Mucosa of stomach (tissue), 1 donor: Measurements from ENCODE around the gene RPUSD4.

Experiments used
- H3K27me3 ChIP-seq: one replicate; pipeline ENCODE4 v1.7.0; 2013; ENCODE audit warnings: mild to moderate bottlenecking, low read length; ENCODE audit not compliant: control insufficient read depth, insufficient read depth
- H3K36me3 ChIP-seq: one replicate; pipeline ENCODE4 v1.7.0; 2013; ENCODE audit warnings: low read length; ENCODE audit not compliant: control insufficient read depth, insufficient read depth
- H3K4me1 ChIP-seq: one replicate; pipeline ENCODE4 v1.7.0; 2013; ENCODE audit warnings: mild to moderate bottlenecking, low read length; ENCODE audit not compliant: control insufficient read depth, insufficient read depth
- H3K4me3 ChIP-seq: one replicate; pipeline ENCODE4 v1.7.0; 2013; ENCODE audit warnings: low read length
- H3K9ac ChIP-seq: one replicate; pipeline ENCODE4 v1.7.0; 2013; ENCODE audit warnings: mild to moderate bottlenecking, low read length, moderate library complexity
- H3K9me3 ChIP-seq: one replicate; pipeline ENCODE4 v1.7.0; 2013; ENCODE audit warnings: mild to moderate bottlenecking, low read length, moderate library complexity; ENCODE audit not compliant: control insufficient read depth
- donor health status: Pancreatic carcinoma.

RPUSD4 gene

GRCh38 chr11:126226334-126227084, 15.1 kb upstream of the RPUSD4 start:
- Histone ChIP-seq H3K9me3 (no peaks in the 10 kb centered on the region), H3K4me1 (no peaks in the 10 kb centered on the region), H3K27me3 (no peaks in the 10 kb centered on the region), H3K36me3 (no peaks in the 10 kb centered on the region), H3K9ac (no peak overlapping the region), H3K4me3 (no peak overlapping the region)

GRCh38 chr11:126225295-126225665, 13.8 kb upstream of the RPUSD4 start:
- H3K9ac ChIP-seq = no peak overlapping the region
- no peaks in the 10 kb centered on the region for H3K36me3 ChIP-seq
- H3K27me3 ChIP-seq = no peaks in the 10 kb centered on the region
- no peaks in the 10 kb centered on the region for H3K4me1 ChIP-seq
- H3K4me3 ChIP-seq = no peak overlapping the region
- H3K9me3 ChIP-seq = no peaks in the 10 kb centered on the region

GRCh38 chr11:126224647-126225294, 13.3 kb upstream of the RPUSD4 start:
- no peaks in the 10 kb centered on the region for H3K9me3 ChIP-seq
- no peaks in the 10 kb centered on the region for H3K36me3 ChIP-seq
- no peak overlapping the region for H3K9ac ChIP-seq
- H3K4me1 ChIP-seq = no peaks in the 10 kb centered on the region
- H3K27me3 ChIP-seq = no peaks in the 10 kb centered on the region
- no peak overlapping the region for H3K4me3 ChIP-seq

- H3K27me3 ChIP-seq = no peaks in the 10 kb centered on the region
- H3K4me3 ChIP-seq = no peak overlapping the region
- H3K4me1 ChIP-seq = peaks cover 18% of the 10 kb centered on the region
- H3K36me3 ChIP-seq = no peaks in the 10 kb centered on the region
- no peak overlapping the region for H3K9ac ChIP-seq
- H3K9me3 ChIP-seq = no peaks in the 10 kb centered on the region
These were observed 8.1 kb upstream of the RPUSD4 start for GRCh38 chr11:126219547-126219946.

GRCh38 chr11:126217491-126217890, 6.0 kb upstream of the RPUSD4 start:
- H3K36me3 ChIP-seq = no peaks in the 10 kb centered on the region
- H3K9me3 ChIP-seq = no peaks in the 10 kb centered on the region
- H3K27me3 ChIP-seq = no peaks in the 10 kb centered on the region
- peaks cover 21% of the 10 kb centered on the region for H3K4me1 ChIP-seq
- no peak overlapping the region for H3K9ac ChIP-seq
- no peak overlapping the region for H3K4me3 ChIP-seq

GRCh38 chr11:126216526-126217305, 5.3 kb upstream of the RPUSD4 start:
- H3K27me3 ChIP-seq = no peaks in the 10 kb centered on the region
- H3K9ac ChIP-seq = no peak overlapping the region
- peaks cover 21% of the 10 kb centered on the region for H3K4me1 ChIP-seq
- no peaks in the 10 kb centered on the region for H3K9me3 ChIP-seq
- no peak overlapping the region for H3K4me3 ChIP-seq
- no peaks in the 10 kb centered on the region for H3K36me3 ChIP-seq

- H3K36me3 ChIP-seq = no peaks in the 10 kb centered on the region
- H3K27me3 ChIP-seq = no peaks in the 10 kb centered on the region
- H3K9me3 ChIP-seq = no peaks in the 10 kb centered on the region
- no peak overlapping the region for H3K9ac ChIP-seq
- H3K4me3 ChIP-seq = no peak overlapping the region
- peaks cover 21% of the 10 kb centered on the region for H3K4me1 ChIP-seq
These were observed 3.4 kb upstream of the RPUSD4 start for GRCh38 chr11:126214841-126215240.

- H3K4me3 ChIP-seq = no peak overlapping the region
- no peaks in the 10 kb centered on the region for H3K36me3 ChIP-seq
These were observed 3.0 kb upstream of the RPUSD4 start for GRCh38 chr11:126214441-126214840.

GRCh38 chr11:126212089-126212660, 725 bp upstream of the RPUSD4 start:
- Histone ChIP-seq H3K4me3 (peak overlapping the region; percentile 92), H3K9me3 (no peaks in the 10 kb centered on the region), H3K9ac (peak overlapping the region; percentile 83), H3K4me1 (peaks cover 12% of the 10 kb centered on the region), H3K36me3 (no peaks in the 10 kb centered on the region), H3K27me3 (no peaks in the 10 kb centered on the region)

More at GRCh38 chr11:126214441-126214840, 3.0 kb upstream of the RPUSD4 start:
- Histone ChIP-seq H3K9me3 (no peaks in the 10 kb centered on the region), H3K4me1 (peaks cover 21% of the 10 kb centered on the region), H3K9ac (no peak overlapping the region), H3K27me3 (no peaks in the 10 kb centered on the region)

GRCh38 chr11:126210871-126211235, 597 bp downstream of the RPUSD4 start:
- H3K27me3 ChIP-seq = no peaks in the 10 kb centered on the region
- H3K4me1 ChIP-seq = peaks cover 3% of the 10 kb centered on the region
- H3K4me3 ChIP-seq = peak overlapping the region; percentile 92
- no peaks in the 10 kb centered on the region for H3K9me3 ChIP-seq
- H3K9ac ChIP-seq = peak overlapping the region; percentile 83
- H3K36me3 ChIP-seq = no peaks in the 10 kb centered on the region

- no peaks in the 10 kb centered on the region for H3K9me3 ChIP-seq
- peaks cover 7% of the 10 kb centered on the region for H3K36me3 ChIP-seq
- no peaks in the 10 kb centered on the region for H3K27me3 ChIP-seq
- H3K4me3 ChIP-seq = no peak overlapping the region
- no peak overlapping the region for H3K9ac ChIP-seq
- no peaks in the 10 kb centered on the region for H3K4me1 ChIP-seq
These were observed 3.6 kb downstream of the RPUSD4 start for GRCh38 chr11:126207896-126208295.

GRCh38 chr11:126205359-126205758, 6.1 kb downstream of the RPUSD4 start:
- Histone ChIP-seq H3K4me3 (no peak overlapping the region), H3K36me3 (peaks cover 7% of the 10 kb centered on the region), H3K4me1 (no peaks in the 10 kb centered on the region), H3K9me3 (no peaks in the 10 kb centered on the region), H3K9ac (no peak overlapping the region), H3K27me3 (no peaks in the 10 kb centered on the region)
